Hepatocyte (in vitro differentiated cells): ENCODE results near the gene PYGM. TPM values are rescaled to one million over a fixed set of nuclear protein-coding genes. Genes with fewer than 3 reads are reported as not detected.

Source experiments
- DNase-seq: peaks from one replicate; pipeline ENCODE4 v3.0.0-alpha.2; 2016; ENCODE audit warnings: low spot score
- H2AFZ ChIP-seq: fragments of 200-600 bp; sonication (generic); 2 replicates; pipeline ENCODE4 v1.6.0; 2016; ENCODE audit warnings: antibody characterized with exemption, mild to moderate bottlenecking
- H3K27ac ChIP-seq: fragments of 200-600 bp; sonication (generic); 2 replicates; pipeline ENCODE4 v1.5.1; 2016; ENCODE audit warnings: mild to moderate bottlenecking
- H3K27me3 ChIP-seq: fragments of 200-600 bp; sonication (generic); 2 replicates; pipeline ENCODE4 v1.6.1; 2016
- H3K36me3 ChIP-seq: fragments of 200-600 bp; sonication (generic); replicated peaks from 2 replicates; pipeline ENCODE4 v1.5.1; 2016; ENCODE audit warnings: low read depth; ENCODE audit not compliant: insufficient read depth
- H3K4me1 ChIP-seq: fragments of 200-600 bp; sonication (generic); 2 replicates; pipeline ENCODE4 v1.5.1; 2016; ENCODE audit warnings: mild to moderate bottlenecking, moderate library complexity; ENCODE audit not compliant: insufficient read depth
- H3K4me2 ChIP-seq: fragments of 200-600 bp; sonication (generic); 2 replicates; pipeline ENCODE4 v1.6.0; 2016
- H3K4me3 ChIP-seq: fragments of 200-600 bp; sonication (generic); 2 replicates; pipeline ENCODE4 v1.5.1; 2016; ENCODE audit warnings: mild to moderate bottlenecking
- H3K79me2 ChIP-seq: fragments of 200-600 bp; sonication (generic); 2 replicates; pipeline ENCODE4 v1.6.0; 2017; ENCODE audit warnings: mild to moderate bottlenecking
- H3K9me2 ChIP-seq: fragments of 200-600 bp; sonication (generic); replicated peaks from 2 replicates; pipeline ENCODE4 v1.6.0; 2017; ENCODE audit warnings: mild to moderate bottlenecking; ENCODE audit not compliant: insufficient read depth
- H3K9me3 ChIP-seq: fragments of 200-600 bp; sonication (generic); 2 replicates; pipeline ENCODE4 v1.5.1; 2016; ENCODE audit warnings: low read depth, mild to moderate bottlenecking
- H4K20me1 ChIP-seq: fragments of 200-600 bp; sonication (generic); 2 replicates; pipeline ENCODE4 v1.6.0; 2016; ENCODE audit warnings: mild to moderate bottlenecking; ENCODE audit not compliant: insufficient read depth, poor library complexity, severe bottlenecking
- EZH2 ChIP-seq: fragments of 200-600 bp; sonication (generic); IDR thresholded peaks from 2 replicates; pipeline ENCODE4 v1.6.1; 2016; ENCODE audit warnings: antibody characterized with exemption, mild to moderate bottlenecking, borderline replicate concordance
- EZH2phosphoT487 ChIP-seq: fragments of 200-600 bp; sonication (generic); IDR thresholded peaks from one replicate; pipeline ENCODE4 v1.6.1; 2018; ENCODE audit warnings: antibody characterized with exemption, mild to moderate bottlenecking, low read depth, moderate library complexity; ENCODE audit not compliant: unreplicated experiment, severe bottlenecking
- WGBS: methylation state at CpG from one replicate; pipeline ENCODE4 v1.1.6; 2016; ENCODE audit warnings: low lambda C conversion rate; ENCODE audit errors: missing lambda C conversion rate; 5-methylcytosine and 5-hydroxymethylcytosine counted together
- polyA plus RNA-seq: library from polyadenylated mRNA; unstranded; fragments of >200 nt; fragmentation: Nextera tagmentation; extraction: Ambion mirVana; gene quantifications from 2 replicates; pipeline ENCODE4 v1.2.1, GENCODE V29; 2016
- total RNA-seq: library from RNA; depleted of rRNA; stranded (reverse); fragments of >200 nt; gene quantifications from 2 replicates; pipeline ENCODE4 v1.2.3, GENCODE V29; 2014
- TF ChIP-seq, protein P1 (sequence below): fragments of 200-600 bp; sonication (generic); IDR thresholded peaks from 2 replicates; pipeline ENCODE4 v1.5.1; 2016; ENCODE audit warnings: antibody characterized with exemption, mild to moderate bottlenecking; ENCODE audit not compliant: poor library complexity

Gene PYGM
- total and polyA plus RNA-seq, 2 experiments from 2014 or later: 1.9 to 4.0 TPM

DNA sequence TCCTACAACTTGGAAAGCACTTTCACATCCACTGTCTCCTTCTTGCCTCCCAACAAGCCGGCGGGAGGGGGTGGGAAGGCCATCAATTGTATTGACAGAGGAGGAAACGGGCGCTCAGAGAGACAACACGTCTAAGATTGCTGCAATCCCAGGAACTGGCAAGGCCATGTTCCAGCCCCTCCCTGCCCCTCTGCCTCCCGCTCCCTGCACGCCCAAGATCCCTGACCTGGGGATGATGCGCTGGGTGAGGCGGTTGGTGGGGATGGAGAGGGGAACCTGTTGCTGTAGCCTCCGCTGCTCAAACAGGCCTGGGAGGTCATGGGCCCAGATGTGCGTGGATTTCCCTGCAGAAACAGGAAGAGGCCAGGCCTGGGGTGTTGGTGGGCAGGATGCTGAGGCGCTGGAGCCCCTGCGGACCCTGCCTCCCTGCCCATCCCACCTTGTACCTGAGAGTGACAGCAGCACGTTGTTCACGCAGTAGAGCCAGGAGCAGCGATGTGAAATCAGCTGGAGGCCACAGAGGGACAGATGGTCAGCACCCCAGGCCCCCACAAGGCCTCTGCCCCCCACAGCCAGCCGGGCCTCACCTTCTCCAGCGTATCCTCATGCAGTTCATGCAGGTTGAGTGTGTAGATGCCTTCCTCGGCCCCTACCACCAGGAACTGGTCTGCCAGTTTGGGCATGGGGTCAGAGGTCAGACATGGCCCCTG lies 36.4 kb upstream of the PYGM start:
- H2AFZ ChIP-seq: no peak overlapping the region
- no peaks in the 10 kb centered on the region for H4K20me1 ChIP-seq
- H3K27ac ChIP-seq: no peak overlapping the region
- no peaks in the 10 kb centered on the region for H3K27me3 ChIP-seq
- TF ChIP-seq EZH2 (no peak), EZH2phosphoT487 (no peak)
- TF ChIP-seq, protein P1, sequence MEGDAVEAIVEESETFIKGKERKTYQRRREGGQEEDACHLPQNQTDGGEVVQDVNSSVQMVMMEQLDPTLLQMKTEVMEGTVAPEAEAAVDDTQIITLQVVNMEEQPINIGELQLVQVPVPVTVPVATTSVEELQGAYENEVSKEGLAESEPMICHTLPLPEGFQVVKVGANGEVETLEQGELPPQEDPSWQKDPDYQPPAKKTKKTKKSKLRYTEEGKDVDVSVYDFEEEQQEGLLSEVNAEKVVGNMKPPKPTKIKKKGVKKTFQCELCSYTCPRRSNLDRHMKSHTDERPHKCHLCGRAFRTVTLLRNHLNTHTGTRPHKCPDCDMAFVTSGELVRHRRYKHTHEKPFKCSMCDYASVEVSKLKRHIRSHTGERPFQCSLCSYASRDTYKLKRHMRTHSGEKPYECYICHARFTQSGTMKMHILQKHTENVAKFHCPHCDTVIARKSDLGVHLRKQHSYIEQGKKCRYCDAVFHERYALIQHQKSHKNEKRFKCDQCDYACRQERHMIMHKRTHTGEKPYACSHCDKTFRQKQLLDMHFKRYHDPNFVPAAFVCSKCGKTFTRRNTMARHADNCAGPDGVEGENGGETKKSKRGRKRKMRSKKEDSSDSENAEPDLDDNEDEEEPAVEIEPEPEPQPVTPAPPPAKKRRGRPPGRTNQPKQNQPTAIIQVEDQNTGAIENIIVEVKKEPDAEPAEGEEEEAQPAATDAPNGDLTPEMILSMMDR: no peak
- no peaks in the 10 kb centered on the region for H3K9me2 ChIP-seq
- no peaks in the 10 kb centered on the region for H3K4me1 ChIP-seq
- 91% methylated on average over 19 of the region's 19 CpGs for WGBS
- no peak overlapping the region for H3K4me2 ChIP-seq
- H3K9me3 ChIP-seq: no peaks in the 10 kb centered on the region
- H3K4me3 ChIP-seq: no peak overlapping the region
- DNase-seq: no peak
- H3K79me2 ChIP-seq: no peaks in the 10 kb centered on the region
- H3K36me3 ChIP-seq: no peaks in the 10 kb centered on the region

DNA sequence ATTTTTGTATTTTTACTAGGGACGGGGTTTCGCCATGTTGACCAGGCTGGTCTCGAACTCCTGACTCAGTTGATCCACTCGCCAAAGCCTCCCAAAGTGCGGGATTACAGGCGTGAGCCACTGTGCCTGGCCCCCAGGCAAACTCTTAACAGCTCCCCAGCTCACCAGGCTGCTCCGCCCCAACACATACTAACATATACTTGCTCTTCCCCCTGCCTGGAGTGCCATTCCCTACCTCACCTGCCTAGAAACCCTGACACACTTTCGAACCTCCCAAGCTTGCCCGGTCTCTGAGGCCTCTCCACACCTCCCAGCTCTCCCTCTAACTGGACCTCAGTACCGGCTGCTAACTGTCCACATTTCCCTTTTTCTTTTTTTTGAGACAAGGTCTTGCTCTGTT lies 34.8 kb upstream of the PYGM start:
- H4K20me1 ChIP-seq: no peaks in the 10 kb centered on the region
- H3K27me3 ChIP-seq: no peaks in the 10 kb centered on the region
- no peaks in the 10 kb centered on the region for H3K9me2 ChIP-seq
- no peak overlapping the region for H3K4me3 ChIP-seq
- H3K79me2 ChIP-seq: no peaks in the 10 kb centered on the region
- H3K4me2 ChIP-seq: no peak overlapping the region
- H3K27ac ChIP-seq: no peak overlapping the region
- no peaks in the 10 kb centered on the region for H3K36me3 ChIP-seq
- DNase-seq: no peak
- TF ChIP-seq EZH2phosphoT487: no peak
- TF ChIP-seq, protein P1: no peak
- TF ChIP-seq EZH2: no peak
- H3K4me1 ChIP-seq: no peaks in the 10 kb centered on the region
- H2AFZ ChIP-seq: no peak overlapping the region
- no peaks in the 10 kb centered on the region for H3K9me3 ChIP-seq
- WGBS: 95% methylated on average over 10 of the region's 10 CpGs

DNA sequence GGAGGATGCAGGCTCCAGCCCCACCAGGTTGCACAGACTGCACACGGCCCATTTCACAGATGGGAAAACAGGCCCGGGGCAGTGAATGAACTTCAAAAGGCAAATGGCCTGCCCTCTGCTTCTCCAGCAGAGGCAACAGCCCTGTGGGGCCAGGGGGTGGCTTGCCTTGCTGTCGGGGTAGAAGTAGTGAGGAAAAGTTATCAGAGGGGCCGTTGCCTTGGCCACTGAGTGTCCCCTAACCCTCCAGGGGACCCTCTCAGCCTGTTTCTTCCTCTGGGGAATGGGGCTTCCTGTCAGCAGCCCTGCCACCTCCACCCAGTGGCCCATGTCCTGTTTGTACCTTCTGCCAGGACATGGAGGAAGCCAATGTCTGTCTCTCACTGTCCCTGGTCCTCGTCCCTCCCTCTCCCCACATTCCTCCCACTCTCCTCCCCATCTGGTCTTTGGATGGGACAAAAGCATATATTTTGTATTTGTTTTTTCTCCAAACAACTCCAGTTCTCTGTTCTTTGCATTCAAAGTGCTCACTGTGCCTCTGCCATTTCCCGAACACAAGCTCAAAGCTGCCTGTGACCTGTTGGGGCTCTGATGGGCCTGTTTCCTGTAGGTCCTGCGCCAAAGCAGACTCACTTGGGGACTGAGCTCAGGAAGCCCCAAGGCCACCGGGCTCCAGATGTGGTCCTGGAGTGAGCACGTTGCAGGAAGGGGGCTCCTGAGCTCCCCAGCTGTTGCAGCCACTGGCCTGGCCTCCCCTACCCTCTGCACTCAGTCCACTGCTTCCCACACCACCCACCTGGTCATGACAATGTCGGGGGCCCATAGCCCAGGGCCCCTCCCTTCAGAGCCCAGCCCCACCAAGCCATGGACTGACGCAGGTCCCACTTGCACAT lies 33.7 kb upstream of the PYGM start:
- no peaks in the 10 kb centered on the region for H3K36me3 ChIP-seq
- H3K4me1 ChIP-seq: no peaks in the 10 kb centered on the region
- H3K27me3 ChIP-seq: no peaks in the 10 kb centered on the region
- DNase-seq: no peak
- H4K20me1 ChIP-seq: no peaks in the 10 kb centered on the region
- H3K4me2 ChIP-seq: no peak overlapping the region
- TF ChIP-seq EZH2 (no peak), EZH2phosphoT487 (no peak)
- TF ChIP-seq, protein P1: no peak
- 92% methylated on average over 11 of the region's 11 CpGs for WGBS
- no peaks in the 10 kb centered on the region for H3K9me3 ChIP-seq
- H3K9me2 ChIP-seq: no peaks in the 10 kb centered on the region
- no peak overlapping the region for H3K4me3 ChIP-seq
- no peak overlapping the region for H2AFZ ChIP-seq
- no peak overlapping the region for H3K27ac ChIP-seq
- H3K79me2 ChIP-seq: no peaks in the 10 kb centered on the region
